Dermis blood vessel endothelial cell (primary cell): Measurements from ENCODE around the gene GPX7. TPM values are rescaled to one million over a fixed set of nuclear protein-coding genes. Genes with fewer than 3 reads are reported as not detected.

ENCODE experiments used
- DNase-seq: peaks from one replicate; pipeline ENCODE4 v3.0.0; 2010
- total RNA-seq: library from RNA; depleted of rRNA; stranded (reverse); fragments of >200 nt; gene quantifications from 2 replicates; pipeline ENCODE4 v1.2.3, GENCODE V29; 2014

GPX7 gene
- total RNA-seq, 1 donor from 2014 or later = 24.3 TPM

- DNase-seq = no peak
Measured at GRCh38 chr1:52588535-52588934, 13.6 kb upstream of the GPX7 start.

GRCh38 chr1:52590266-52590665 lies 11.9 kb upstream of the GPX7 start:
- no peak for DNase-seq

DNA sequence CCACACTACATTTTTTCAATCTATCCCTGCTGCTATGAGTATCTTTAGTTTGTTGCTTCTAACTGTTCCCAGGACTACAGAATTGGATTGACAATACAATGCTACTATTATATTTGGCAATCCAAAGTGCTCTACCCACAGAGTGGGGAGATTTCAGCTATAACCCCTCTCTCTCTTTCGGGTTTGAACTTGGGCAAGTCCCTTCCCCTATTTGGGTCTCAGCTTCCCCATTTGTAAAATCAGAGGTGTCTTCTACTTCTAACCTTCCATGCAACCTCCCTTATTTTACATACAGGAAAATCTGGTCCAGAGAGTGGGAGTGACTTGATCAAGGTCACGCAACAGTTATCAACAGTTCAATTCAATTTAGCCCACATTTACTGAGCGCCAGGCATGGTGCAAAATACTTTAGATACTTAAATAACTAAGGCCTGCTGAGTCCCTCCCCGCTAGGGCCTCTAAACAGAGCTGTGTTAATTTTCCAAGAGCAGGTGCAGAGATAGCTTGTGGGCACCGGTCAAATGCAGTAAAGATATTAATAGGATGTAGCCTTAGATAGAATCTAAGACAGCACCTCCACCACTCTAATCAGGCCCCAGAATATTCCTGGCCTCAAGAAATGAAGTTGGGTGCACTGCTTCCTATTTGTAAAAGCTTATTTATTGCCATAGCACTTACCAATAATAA lies 9.4 kb upstream of the GPX7 start:
- no peak for DNase-seq

DNA sequence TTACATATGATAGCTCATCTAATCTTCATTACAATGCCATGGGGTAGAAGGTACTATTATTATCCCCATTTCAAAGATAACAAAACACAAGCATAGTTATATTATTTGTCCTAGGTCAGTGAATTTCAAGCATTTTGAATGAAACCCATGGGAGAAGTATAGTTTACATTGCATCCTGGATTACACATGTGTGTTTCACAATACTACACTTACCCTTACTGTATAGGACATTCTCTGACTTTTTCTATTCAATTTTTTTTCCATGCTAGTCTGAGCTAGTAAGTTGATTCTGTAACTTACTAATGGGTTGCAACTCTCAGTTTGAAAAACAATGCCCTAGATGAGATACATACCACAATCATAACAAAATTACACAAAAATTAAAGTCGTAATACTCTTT lies 8.7 kb upstream of the GPX7 start:
- no peak for DNase-seq

DNA sequence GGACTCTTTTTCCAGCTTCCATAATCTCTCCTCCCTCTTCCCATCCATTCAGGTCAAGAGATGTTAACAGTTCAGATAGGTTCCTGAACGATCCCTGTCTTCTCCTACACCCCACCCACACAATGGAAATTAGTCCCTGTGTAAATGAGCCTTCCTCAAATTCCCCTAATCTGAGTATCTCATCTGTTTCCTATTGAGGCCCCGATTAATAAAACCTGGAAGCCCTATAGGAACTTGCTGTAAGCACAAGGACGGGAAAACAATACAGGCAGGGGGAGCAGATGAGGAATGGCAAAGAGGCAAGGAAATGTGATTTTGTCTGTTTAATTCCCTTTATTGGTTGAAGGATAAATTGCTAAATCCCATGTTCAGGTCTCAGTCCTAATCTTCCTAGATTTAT lies 7.1 kb upstream of the GPX7 start:
- peak; percentile 79 for DNase-seq

DNA sequence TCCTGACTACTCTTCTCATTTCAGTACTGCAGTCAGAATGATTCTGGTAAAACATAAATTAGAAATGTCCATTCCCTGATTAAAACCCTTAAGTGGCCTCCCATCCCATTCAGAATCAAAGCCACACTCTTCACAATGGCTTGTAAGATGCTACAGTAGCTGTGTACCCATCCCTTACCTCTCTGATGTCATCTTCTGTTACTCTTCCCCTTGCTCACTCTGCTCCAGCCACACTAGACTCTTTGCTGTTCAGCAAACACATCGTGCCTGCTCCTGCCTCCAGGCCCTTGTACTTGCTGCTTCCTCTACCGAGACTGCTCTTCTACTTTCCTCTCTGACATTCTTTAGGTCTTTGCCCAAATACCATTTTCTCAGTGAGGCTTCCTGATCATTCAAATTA lies 4.3 kb upstream of the GPX7 start:
- no peak for DNase-seq

DNA sequence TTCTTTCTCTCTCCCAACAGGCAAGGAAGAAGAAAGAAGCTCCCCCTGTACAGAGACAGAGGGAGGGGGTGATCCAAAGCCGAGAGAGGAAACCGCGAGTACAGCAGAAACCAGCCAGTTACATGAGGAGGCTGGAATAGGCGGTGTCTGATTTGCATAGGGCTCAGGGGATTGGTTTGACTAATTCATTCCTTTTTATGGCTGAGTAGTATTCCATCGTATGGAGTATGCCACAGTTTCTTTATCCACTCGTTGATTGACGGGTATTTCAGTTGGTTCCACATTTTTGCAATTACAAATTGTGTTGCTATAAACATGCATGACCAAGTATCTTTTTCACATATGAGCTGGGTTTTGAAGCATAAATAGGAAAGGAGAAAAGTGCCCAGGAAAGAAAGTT lies 3.4 kb upstream of the GPX7 start:
- DNase-seq = no peak

DNA sequence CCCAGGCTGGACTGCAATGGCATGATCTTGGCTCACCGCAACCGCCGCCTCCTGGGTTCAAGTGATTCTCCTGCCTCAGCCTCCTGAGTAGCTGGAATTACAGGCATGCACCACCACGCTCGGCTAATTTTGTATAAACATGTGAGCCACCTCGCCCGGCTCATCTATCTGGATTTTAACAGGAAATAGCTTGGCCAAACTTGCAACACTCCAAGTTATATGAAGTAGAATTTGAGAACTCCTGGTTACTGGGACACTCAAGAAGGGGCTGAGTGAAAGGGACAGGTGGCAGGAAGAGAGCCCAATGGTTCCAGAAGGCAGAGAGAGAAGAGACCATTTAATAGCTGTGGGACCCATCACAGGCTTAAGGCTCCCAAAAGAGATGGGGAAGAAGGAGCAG lies 2.9 kb upstream of the GPX7 start:
- DNase-seq = no peak

GRCh38 chr1:52600533-52601179 lies 1.5 kb upstream of the GPX7 start:
- no peak for DNase-seq

DNA sequence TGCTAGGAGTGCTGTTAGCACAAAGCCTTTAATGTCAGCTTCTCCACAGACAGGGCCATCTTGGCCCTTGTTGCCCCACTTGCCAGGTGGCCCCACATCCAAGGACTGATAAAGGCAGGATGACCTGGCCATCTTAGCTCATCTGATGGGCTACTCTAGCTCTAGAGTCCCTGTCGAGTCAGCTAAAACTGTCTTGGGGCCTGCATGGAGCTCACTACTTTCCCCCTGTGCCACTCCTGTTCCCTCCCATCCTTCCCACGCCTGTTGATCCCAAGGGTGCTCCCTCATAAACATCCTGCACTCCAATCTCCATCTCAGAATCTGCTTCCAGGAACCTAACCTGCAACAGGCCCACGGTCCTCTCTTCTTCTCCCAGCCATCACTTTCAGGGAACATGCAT lies 652 bp upstream of the GPX7 start:
- no peak for DNase-seq

DNA sequence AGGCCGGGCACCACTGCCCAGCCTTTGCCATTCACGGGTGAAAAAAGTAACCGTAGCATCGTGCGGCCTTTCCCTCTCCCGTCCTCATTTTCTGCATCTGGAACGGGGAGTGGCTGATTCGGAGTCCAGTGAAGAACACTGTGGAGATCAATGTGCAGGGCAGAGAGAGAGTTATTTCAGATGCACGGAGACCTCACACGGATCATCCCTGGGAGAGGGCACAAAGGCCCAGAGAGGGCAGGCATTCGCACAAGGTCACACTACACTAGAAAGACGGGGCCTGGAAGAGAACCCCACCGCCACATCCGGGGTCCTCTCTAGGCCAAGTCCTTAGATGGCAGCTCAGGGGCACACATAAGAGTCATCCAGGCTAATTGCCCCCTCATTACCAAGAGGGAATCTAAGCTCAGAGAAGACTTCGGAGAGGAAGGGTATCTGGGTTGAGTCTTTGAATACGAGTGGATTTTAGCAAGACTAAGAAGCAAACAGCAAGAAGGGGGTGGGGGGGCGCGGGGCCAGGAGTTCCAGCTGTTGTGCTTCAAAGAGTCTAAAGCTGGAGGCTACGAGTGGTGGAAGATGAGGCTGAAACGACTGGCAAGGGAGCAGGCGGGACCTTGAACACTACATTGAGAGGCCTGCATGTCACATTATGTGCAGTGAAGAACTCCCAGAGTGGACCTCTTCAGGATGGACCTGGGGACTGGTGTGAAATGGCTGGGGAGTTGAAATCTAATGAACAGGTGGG lies 857 bp downstream of the GPX7 start:
- DNase-seq = no peak

DNA sequence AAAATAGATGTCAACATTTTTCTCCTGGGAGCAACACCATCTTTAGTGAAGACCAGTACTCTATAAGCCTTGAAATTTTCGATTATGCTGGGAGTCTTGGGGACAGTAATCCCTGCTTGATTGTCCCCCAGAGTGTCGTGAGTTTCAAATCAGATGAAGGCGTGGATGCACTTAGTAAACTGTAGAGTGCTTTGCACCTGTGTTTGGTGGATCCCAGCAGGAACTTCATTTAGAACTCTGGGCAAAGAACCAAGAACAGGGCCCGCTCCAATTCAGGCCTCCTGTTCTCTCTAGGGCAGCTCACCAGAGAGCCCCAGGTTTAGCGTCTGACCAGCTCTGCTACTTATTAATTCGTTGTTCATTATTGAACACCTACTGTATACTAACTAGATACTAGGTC lies 1.5 kb downstream of the GPX7 start:
- DNase-seq = no peak

DNA sequence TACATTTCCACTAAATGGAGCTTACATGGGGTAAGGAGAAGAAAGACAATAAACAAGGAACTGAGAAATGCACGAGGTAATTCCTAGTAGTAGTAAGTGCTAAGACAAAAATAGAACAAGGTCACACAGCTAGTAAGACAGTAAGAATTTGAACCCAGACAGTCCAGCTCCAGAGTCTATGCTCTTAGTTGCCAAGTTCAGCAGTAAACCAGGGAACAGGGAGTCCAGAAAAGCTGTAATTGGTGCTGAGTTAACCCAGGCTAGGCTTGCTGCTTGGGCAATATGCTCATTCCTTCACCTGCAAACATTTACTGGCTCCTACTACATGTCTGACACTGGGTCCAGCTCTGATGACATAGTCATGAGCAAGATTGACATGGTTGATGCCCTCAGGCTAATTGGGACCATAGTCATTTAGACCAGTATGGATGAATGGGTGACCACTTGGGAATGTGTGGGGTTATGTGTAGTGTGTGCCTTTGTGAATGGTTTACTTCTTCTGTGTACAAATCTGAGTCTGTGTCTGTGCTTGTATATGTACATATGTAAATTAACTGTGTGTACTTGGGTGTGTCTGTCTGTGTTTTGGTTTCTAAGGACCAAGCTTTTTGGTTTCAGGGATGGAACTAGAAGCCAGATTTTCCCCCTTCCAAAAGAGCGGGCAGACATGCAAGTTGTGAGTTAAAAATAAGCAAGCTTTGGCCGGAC lies 2.0 kb downstream of the GPX7 start:
- DNase-seq = no peak

GRCh38 chr1:52613636-52614373 lies 11.6 kb downstream of the GPX7 start:
- DNase-seq = no peak

GRCh38 chr1:52614671-52615070 lies 12.5 kb downstream of the GPX7 start:
- DNase-seq = no peak

DNA sequence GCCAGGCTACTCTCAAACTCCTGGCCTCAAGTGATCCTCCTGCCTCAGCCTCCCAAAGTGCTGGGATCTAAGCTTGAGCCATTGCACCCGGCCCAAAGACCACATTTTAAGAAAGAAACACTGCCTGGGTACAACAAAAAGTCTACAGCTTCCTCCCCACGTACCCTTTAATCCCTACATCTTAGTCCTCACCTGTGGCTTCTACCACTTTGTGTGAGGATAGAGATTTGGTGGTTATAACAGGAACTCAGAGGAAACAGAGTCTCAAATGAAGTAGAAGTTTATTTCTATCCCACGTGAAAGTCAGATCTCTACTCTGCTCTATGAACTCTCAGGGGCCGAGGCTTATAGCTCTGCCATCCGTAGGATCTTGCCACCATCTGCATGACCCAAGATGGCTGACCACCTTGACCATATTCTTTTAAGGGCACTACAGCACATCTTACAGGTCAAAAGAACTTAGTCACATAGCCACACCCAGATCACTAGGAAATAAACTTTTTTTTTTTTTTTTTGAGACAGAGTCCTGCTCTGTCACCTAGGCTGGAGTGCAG lies 13.4 kb downstream of the GPX7 start:
- no peak for DNase-seq

- DNase-seq = no peak
Measured at GRCh38 chr1:52621950-52622349, 19.8 kb downstream of the GPX7 start.

- DNase-seq = no peak
Measured at GRCh38 chr1:52623812-52624211, 21.6 kb downstream of the GPX7 start.

DNA sequence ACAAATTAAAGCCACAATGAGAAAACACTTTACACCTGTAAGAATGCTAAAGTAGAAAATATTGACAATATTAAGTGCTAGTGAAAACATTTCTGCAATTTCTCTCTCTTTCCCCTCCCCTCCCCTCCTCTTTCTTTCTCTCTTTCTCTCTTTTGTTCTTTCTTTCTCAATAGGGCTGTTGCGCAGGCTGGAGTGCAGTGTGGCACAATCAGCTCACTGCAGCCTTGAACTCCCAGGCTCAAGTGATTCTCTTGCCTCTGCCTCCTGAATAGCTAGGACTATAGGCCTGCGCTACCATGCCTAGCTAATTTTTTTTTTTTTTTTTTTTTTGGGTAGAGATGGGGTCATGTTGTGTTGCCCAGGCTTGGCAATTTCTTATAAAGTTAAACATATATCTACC lies 24.9 kb downstream of the GPX7 start:
- DNase-seq = no peak

DNA sequence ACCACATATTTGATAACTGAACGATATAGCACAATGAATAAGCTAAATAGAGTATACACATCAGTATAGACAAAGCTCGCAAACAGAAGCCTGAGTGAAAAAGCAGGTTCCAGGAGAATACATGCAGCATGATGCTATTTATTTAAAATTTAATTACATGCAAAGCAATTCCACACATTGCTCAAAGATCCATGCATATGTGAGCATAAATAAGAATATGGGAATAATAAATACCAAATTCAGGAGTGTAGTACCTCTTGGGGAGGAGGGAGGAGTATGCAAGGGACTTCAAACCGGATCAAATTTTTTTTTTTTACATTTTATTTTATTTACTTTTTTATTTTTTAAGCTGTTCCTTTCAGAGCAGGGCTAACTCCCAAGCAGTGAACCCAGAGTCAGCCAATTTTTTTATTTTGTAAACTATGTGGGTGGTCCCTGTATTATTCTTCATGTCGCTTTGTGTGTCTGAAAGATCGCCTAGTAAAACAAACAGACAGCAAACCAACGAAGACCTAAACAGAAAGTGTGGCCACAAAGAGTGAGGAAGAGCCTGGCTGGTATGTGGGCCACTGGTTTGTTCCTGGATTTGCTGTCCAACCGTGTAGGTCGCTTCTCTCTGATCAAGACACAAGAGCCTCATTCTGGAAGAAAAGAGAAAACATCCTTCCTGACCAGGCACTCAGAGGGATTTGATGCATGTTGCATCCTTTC lies 26.6 kb downstream of the GPX7 start:
- DNase-seq = no peak

DNA sequence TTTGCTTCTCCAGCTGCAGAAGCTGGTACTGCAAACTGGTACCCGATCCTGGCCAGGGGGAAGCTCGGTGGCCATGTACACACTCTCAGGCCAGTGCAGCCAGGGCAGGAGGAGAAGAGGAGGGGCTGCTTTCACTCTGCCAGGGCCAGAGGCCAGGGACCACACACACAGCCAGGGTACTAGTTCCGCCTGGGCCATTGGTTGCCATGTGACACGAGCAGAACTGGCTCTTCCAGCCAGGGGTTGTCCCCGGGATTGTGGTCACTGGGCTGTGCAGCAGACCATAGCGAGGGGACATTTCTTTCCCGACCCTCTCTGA lies 27.1 kb downstream of the GPX7 start:
- DNase-seq = no peak

- DNase-seq = no peak
Measured at GRCh38 chr1:52629667-52630066, 27.5 kb downstream of the GPX7 start.
